HG03460 (cell line): Measurements from ENCODE around the gene DCDC2C.

Source experiments
- ATAC-seq: cut with Tn5 transposase; IDR thresholded peaks from one replicate; pipeline ENCODE4 v1.9.1; 2021; ENCODE audit not compliant: unreplicated experiment

Gene DCDC2C

DNA sequence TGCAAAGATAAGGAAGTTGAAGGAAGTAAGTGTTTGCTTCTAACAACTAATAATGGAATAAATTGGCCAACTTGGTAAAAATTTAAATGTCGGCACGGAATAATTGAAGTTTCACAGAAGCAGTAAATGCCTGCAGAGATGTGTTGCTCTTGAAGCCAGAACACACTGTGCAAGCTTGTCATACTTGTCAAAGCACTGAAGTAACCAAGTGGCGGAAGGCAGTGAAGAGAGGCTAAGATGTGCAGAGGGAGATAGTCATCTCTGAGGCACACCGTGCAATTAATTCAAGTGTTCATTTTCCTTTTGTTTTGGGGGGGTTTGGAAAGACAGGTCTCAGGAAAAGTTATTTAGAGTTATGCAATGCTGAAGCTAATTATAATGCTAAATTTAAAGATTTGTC is 5.2 kb downstream of the DCDC2C start:
- no peak for ATAC-seq

DNA sequence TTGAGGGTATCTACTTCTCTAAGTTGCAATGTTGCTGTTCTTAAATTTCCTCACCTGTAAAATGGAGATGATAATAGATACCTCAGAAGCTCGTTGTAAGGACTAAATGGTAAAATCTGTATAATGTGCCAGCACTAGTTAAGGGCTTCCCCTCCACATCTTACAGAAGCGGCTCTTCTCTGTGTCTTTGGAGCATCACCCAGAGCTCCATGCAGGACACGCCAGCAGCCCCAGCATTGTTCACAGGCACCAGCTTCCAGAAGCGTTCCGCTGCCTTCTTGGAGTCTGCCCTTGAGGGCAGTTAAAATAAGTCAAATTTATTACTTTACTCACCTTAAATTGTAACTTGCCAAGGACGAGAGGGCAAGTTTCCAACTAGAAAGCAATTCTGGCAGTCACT is 5.8 kb downstream of the DCDC2C start:
- ATAC-seq: no peak

DNA sequence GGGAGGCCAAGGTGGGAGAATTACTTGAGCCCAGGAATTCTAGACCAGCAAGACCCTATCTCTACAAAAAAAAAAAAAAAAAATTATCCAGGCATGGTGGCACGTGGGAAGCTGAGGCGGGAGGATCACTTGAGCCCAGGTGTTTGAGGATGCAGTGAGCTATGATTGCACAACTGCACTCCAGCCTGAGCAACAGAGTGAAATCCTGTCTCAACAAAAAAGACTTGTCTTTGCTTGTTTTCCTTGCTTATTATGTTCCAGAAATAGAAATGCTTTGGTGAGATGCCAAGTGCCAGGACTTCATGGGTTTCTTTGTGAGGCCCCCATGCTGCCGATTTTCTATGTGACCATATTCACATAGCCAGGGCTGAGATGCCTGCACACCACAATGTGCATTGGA is 9.0 kb downstream of the DCDC2C start:
- ATAC-seq: no peak

DNA sequence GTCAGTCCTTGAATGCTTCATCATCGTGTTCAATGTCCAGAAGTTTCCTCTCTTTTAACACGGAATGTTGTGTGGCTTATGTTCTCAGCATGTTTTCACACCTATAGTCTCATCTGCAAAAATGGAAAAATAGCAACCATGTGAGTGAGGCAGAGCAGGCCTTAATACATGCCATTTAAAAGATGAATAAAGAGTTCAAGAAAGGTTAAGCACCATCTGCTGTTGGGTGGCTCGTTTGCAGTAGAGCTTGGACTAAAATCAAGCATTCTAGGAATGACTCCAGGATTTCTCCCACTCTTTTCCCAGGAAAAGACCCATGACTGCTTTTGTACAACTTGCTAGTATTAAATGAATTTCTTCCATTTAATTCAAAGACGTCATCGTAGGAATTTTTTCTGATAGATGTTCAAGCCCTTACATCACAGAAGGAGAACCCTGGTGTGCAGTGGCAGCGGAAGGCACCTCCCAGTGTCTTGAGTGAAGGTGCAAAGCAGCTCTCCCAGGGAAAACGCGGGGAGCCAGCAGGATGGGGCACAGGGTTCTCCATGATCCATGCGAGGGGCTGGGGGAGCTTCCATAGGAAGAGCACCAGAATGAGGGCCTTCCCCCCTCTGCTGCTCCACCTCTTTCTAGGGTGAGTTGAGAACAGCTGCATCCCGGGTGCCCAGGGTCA is 9.6 kb downstream of the DCDC2C start:
- ATAC-seq: no peak

DNA sequence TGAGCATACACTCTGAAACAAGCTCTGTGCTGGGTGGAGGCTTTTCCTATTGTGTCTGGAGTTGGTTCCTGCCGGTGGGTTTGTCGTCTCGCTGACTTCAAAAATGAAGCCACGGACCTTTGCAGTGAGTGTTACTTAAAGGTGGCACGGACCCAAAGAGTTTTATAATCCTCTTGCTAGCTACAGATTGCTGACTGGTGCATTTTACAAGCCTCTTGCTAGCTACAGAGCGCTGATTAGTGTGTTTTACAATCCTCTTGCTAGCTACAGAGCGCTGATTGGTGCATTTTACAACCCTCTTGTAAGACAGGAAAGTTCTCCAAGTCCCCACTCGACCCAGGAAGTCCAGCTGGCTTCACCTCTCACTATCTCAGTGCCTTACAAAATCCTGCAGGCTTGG is 15.3 kb downstream of the DCDC2C start:
- no peak for ATAC-seq

DNA sequence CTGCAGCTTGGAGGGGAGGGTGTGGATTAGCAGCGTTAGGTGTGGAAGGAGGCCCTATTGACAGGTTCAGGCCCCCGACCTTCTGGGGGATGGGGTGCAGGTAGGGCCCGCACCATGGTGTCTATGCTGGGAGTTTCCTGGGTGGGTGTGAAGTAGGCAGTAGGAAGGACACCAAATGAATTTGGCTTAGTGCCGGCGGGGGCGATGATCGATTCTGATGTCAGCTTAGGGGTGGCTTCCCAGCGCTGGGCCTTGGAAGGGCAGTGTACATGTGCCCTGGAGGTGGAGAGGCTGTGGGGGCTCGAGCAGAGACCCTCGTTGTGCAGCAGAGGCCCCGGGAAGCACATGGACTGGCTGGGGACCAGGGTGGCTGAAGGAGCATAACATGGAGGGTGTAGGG is 21.6 kb downstream of the DCDC2C start:
- no peak for ATAC-seq

DNA sequence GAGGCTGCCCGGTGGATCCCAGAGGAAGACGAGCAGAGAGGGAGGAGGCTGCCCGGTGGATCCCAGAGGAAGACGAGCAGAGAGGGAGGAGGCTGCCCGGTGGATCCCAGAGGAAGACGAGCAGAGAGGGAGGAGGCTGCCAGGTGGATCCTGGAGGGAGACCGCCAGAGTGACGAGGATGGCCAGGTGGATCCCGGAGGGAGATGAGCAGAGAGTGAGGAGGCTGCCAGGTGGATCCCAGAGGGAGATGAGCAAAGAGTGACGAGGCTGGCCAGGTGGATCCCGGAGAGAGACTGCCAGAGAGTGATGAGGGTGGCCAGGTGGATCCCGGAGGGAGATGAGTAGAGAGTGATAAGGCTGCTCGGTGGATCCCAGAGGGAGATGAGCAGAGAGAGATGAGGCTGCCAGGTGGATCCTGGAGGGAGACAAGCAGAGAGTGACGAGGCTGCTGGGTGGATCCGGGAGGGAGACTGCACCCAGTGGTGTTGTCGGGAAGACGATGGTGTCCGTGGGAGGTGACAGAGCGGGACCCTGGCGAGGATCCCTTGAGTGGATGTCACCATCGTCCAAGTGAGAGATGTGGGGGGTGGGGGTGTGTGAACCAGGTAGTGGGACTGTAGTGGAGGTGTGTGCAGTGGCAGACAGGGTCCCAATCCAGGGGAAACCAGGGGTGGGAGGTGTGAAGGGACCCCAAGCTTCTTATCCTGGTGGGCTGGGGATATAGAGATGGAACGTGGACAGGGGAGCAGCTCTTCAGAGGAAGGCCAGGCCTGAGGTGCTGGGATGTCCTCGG is 22.3 kb downstream of the DCDC2C start:
- no peak for ATAC-seq

DNA sequence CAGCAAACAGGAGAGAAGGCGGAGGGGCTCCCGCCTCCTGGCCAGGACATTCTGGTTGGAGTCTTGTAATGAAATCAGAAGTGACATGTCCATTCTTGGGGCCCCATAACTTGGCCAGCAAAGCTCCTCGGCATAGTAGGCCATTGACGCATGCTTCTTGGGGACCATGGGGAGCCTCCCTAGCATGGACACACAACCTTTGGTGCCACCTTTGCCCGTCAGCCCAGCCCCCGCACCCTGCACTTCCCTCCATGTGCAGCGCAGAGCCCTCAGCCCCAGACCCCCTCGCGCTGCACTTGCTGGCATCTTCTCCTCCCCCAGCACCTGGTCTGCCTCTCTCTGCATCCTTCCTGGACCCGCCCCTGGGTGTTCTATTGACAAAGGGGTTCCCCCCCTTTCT is 23.1 kb downstream of the DCDC2C start:
- no peak for ATAC-seq

DNA sequence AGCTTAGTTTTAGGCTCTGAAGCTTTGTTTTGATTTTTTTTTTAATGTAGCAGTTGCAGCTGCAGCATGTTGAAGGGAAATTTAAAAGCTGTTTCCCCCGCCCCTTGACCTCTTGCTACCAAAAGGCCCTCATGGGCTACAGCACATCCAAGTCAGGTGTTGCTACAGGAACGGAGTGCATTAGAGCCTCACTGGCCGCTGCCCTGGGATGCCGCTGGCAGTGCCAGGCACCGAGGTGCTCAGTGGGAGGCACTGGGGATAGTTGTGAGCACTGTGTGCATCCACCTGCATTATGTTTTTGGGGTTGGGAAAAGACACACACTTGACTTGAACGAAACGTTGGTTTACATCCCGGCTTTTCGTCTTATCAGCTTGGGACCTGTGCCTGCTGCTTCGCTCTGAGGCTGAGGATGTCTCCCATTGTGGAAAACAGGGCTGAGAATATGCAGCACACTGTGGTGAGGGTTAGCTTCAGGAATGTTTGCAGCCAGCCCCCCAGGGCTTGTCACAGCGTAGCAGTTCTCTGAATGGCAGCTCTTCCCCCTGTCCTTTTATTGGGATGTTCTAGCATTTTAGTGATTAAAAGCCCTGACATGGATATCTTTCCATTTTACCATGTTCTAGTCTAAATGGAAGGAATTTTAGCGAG is 24.1 kb downstream of the DCDC2C start:
- no peak for ATAC-seq

DNA sequence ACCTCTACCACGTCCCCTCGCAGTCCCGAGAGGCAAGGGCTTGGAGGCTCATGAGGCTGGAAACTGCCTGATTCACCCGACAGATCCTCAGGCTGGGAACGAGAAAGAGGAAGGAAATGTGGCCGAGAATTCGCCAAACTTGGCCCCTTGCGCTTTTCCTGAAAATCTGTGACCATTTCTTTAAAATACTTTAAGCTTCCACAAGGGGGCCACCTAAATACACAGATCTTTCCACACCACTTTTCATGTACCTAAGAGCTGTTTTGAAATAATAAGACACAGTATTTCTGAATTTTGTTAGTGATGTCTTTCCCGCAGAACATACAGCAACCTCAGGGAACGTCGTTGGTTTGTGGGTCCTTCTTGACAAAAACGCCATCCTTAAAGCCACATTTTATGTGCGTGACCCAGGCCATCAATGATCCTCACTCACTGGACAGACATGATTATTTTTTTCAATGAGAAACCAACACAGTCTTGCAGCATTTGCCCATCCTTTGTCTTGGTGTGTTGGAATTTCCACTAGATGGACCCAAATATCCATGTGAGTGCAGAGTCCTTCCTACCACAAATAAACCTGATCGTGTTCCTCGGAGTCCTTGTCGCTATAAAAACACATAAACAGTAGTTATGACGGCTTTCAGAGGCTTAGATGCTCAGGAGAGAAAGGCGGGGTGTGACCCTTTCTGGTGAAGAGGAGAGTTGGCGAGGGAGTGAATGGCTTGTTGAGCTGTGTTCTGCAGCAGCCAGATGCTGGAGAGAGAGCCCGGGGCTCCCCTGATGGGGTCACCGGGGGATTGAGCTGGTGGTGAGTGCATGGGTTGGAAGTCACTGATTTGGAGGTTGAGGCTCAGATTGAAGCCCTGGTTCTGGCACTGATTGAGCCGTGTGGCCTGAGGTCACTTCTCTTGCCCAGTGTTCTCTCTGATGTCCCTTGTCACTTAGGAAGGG is 25.0 kb downstream of the DCDC2C start:
- ATAC-seq: no peak

DNA sequence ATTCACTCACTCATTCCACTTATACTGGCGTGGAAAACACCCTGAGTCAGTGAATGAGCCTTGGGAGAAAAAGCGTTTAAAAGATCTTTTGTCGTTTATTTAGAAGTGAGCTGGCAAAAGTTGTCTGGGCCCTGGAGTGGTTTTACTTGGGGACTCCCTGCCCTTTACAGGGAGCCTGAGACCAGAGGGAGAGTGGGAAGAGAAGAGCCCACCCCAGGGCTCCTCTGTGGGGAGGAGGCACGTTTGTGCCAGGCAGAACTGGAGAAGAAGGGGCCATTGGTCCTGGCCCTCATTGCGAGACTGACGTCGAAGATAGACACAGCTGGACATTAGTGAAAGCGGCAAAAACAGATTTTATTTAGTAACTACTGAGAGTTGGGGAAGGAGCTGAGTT is 25.7 kb downstream of the DCDC2C start:
- ATAC-seq: no peak

DNA sequence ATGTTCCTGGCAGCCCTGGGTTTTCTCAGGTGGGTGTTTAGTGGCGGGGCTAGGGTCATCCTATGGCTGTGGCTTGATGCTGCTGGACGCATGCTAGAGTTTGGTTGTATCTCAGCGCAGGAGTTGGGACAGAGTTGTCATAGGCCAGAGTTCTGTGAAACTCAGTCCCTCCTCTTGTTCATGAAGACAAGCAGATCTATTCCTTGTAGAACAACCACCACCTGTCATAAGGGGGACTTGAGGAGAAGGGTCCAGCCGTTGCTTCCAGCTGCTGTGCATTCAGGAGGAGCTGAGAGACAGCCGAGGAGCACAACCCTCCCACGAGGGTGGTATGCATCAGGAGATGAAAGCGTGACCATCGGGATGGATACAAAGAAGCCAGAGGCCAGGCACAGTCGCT is 26.4 kb downstream of the DCDC2C start:
- no peak for ATAC-seq

DNA sequence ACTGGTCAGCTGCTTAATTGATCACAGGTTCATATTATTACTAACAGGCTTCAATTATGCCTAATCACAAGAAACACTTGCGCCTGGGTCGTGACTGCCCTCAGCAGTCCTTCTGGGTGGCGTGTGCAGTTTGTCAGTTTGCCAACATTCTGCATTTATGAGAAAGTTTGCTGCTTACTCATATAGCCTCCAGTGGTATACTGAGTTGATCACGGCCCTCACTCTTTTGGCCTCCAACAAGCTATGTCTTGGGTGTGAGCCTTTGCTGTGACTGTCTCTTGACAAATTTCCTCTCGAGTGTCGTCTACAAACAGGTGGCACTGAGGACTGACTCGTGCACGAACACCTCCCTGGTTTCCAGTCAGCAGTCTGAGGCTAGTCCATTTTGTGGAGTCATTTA is 27.3 kb downstream of the DCDC2C start:
- ATAC-seq: no peak

DNA sequence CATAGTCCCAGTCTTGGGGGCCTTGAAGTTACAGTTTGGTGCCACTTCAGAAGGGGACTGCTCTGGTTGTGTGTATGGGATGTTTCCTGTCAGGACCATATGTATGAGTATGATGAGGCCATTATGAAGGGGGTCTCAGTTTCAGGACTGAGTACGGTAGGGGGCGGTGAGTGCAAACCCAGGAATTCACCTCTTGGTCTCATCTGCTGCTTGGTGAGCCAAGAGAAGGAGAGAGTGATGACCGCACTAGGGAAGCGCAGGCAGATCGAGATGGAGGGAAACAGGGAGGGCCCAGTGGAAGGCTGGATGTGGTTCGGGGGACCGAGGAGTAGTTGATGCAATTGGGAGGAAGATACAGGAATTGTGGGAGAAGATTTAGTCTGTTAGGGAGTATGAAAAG is 28.5 kb downstream of the DCDC2C start:
- ATAC-seq: no peak

DNA sequence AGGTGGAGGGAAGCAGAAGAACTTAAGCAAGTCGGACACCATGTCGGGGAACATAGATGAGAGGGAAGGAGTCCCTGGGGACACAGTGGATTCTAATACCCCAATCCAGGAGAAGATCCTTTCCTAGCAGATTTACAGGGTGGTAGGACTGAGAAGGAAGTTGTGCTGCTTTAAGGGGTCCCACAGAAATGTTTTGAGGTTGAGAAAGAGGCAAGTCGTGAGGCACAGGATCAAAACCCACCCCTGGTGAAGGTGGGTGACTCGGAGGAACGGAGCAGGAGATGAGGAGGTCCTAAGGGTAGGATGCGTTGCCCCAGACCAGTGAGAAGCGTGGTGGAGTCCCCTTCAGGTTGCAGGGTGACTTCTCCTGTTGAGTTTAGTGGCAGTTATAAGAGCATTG is 32.7 kb downstream of the DCDC2C start:
- ATAC-seq: no peak

DNA sequence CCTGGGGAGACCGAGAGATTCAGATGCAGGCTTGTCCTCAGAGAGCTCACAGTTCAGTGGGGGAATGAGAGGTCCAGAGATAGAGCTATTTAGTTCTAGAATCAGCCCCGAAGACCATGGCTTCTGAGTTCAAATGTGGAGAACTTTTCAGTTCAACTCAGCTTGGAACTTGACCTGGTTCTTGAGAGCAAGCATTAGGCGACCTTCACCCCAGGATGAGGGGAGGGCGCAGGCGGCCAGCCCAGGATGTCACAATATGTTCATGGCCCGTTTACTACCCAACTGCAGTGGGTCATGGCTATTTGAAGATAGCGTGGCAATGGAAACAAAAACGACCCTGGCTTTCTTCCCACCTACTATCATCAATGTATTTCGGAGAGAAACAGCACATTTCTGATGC is 33.8 kb downstream of the DCDC2C start:
- no peak for ATAC-seq

DNA sequence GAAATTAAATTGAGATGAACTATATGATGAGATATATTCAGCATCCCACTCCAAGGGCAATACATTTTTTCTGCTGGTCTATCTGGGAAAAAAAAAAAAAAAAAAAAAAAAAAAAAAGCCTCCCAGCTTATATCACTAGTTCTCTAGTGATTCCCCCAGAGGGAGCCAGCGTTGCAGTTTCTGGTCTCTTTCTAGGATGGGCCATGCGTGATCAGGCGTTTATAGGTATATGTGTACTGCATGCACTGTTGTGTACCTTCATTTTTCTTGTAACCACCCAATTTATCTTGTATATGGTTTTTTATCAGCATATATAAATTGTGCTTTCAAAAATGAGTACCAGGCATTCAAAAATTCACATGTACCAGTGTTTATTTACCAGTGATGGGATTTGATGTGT is 35.1 kb downstream of the DCDC2C start:
- no peak for ATAC-seq

DNA sequence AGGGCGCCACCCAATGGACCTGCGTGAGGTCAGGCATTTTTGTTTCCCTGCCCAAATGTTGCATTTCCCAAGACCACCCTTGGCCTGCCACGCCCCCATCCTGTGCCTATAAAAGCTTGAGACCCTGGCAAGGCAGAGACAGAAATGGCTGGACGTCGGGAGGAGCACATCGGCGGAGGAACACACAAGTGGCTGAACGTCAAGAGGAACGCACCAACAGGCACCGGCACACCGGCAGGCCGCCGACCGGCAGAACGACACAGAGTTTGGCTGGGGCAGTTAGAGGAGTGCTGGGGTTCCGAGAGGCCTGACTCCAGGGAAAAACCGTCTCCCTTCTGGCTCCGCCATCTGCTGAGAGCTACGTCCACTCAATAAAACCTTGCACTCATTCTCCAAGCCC is 35.9 kb downstream of the DCDC2C start:
- ATAC-seq: no peak

DNA sequence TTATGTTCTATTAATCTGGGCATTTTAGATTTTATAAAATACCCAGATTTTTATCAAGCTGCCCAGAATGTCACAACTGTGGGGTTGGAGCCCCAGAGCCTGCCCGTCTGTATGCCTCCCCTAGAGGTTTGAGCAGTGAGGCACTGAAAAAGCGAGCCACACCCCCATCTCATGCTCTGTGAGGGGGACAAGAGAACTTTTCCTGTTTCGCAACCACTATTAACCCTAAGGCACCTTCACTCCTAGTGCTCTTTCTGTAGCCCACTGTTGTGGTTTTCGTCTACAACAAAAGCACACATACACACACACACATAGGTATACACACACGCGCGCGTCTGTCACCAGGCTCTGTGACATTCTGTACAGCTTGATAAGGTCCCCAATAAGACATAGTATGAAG is 38.0 kb downstream of the DCDC2C start:
- no peak for ATAC-seq

DNA sequence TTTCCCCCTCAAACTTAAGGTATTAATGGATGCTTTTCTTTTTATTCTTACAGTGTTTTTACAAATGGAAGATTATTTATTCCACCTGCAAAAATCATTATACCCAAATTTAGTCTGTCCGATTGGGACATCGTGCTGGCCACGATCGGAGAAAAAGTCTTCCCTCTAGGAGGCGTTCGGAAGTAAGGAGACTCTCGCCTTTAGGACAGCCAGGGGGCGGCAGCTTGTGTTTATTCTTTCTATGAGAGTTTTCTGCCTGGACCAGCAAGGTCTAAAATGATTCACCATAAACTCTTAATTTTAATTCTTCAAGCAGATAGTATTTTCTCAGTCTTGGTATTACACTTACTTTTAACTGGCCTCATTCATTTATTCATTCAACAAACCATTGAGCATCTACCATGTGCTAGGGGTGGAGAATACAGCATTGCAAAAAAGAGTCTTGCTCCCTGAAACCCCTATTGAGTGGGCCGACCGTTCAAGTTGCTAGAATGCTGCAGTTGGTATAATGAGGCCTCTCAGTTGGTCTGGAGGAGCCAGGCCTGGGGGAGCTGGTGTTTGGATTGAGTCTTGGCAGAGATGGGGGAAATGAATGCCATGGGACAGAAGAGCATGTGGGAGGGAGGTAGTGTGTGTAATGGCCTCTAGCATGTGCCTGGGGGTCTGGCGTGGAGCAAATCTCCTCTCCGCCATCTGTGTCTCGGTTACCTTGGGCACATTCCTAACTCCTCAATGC is 38.7 kb downstream of the DCDC2C start:
- no peak for ATAC-seq
